HEK293T (cell line): ENCODE measurements around the gene EMP3.

Experiments
- ARNT ChIP-seq: fragments of 450-650 bp; IDR thresholded peaks from 2 replicates; pipeline ENCODE4 v1.6.1; 2017; ENCODE audit warnings: mild to moderate bottlenecking
- BHLHE40 ChIP-seq: fragments of 450-650 bp; IDR thresholded peaks from 2 replicates; pipeline ENCODE4 v1.6.1; 2016; ENCODE audit warnings: mild to moderate bottlenecking, moderate library complexity, borderline replicate concordance
- FOXA1 ChIP-seq: fragments of 450-650 bp; IDR thresholded peaks from 2 replicates; pipeline ENCODE4 v1.6.1; 2016; ENCODE audit warnings: mild to moderate bottlenecking
- FOXK2 ChIP-seq: fragments of 450-650 bp; IDR thresholded peaks from 2 replicates; pipeline ENCODE4 v1.6.1; 2016; ENCODE audit warnings: mild to moderate bottlenecking
- FOXM1 ChIP-seq: fragments of 450-650 bp; IDR thresholded peaks from 2 replicates; pipeline ENCODE4 v1.6.1; 2017; ENCODE audit warnings: mild to moderate bottlenecking, borderline replicate concordance
- HDGF ChIP-seq: fragments of 450-650 bp; IDR thresholded peaks from 2 replicates; pipeline ENCODE4 v1.6.1; 2017; ENCODE audit warnings: antibody characterized with exemption, borderline replicate concordance
- L3MBTL2 ChIP-seq: fragments of 450-650 bp; conservative IDR thresholded peaks from 2 replicates; pipeline ENCODE4 v1.6.1; 2016; ENCODE audit warnings: mild to moderate bottlenecking
- LEF1 ChIP-seq: fragments of 450-650 bp; IDR thresholded peaks from 2 replicates; pipeline ENCODE4 v1.6.1; 2017; ENCODE audit warnings: mild to moderate bottlenecking, borderline replicate concordance
- PKNOX1 ChIP-seq: fragments of 450-650 bp; IDR thresholded peaks from 2 replicates; pipeline ENCODE4 v1.6.1; 2016
- SP1 ChIP-seq: fragments of 450-650 bp; IDR thresholded peaks from 2 replicates; pipeline ENCODE4 v1.6.1; 2017
- SUZ12 ChIP-seq: fragments of 450-650 bp; IDR thresholded peaks from 2 replicates; pipeline ENCODE4 v1.6.1; 2016; ENCODE audit warnings: mild to moderate bottlenecking
- TARDBP ChIP-seq: fragments of 450-650 bp; IDR thresholded peaks from 2 replicates; pipeline ENCODE4 v1.6.1; 2016
- ZNF384 ChIP-seq: fragments of 450-650 bp; IDR thresholded peaks from 2 replicates; pipeline ENCODE4 v1.6.1; 2016

DNA sequence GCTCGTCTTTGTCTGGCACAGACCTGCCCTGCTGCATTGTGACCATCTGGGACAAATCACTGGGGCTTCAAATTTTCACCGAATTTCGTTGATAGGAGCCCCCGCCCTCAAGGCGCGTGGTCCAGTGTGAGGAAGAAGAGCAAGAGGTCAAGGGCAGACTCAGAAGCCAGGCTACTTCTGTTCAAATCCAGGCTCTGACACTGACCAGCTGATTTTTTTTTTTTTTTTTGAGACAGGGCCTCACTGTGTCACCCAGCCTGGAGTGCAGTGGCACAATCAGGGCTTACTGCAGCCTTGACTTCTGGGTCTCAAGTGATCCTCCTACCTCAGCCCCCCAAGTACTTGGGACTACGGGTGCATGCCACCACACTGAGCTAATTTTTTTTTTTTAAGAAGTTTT is 46.0 kb downstream of the EMP3 start:
- TF ChIP-seq PKNOX1 (no peak), FOXA1 (no peak), FOXK2 (no peak), SUZ12 (no peak), TARDBP (no peak), L3MBTL2 (no peak), BHLHE40 (no peak), ZNF384 (no peak), FOXM1 (no peak), LEF1 (no peak), ARNT (no peak), HDGF (no peak), SP1 (no peak)
